GM12878 (cell line): Measurements from ENCODE around the gene SELENOH. TPM values are rescaled to one million over a fixed set of nuclear protein-coding genes. Genes with fewer than 3 reads are reported as not detected.

Experiments used
- ATAC-seq: fragments of 200-7000 bp; cut with Tn5 transposase; 3 replicates; pipeline ENCODE4 v1.9.1; 2020; ENCODE audit warnings: mild to moderate bottlenecking, moderate library complexity
- BruUV-seq: library from RNA; stranded (reverse); fragments of 400-500 nt; replicated peaks from 2 replicates; lab custom pipeline; 2021; lab: Mats Ljungman, UMichigan
- CTCF ChIA-PET: fragments of 300-600 bp; sonication (Branson Sonifier 250); formaldehyde crosslinking; extraction: SDS; loops from one replicate; lab custom pipeline; 2021; ENCODE audit warnings: inconsistent platforms; lab: Yijun Ruan, JAX
- POLR2A ChIA-PET: fragments of 350-600 bp; formaldehyde crosslinking; extraction: SDS; loops from one replicate; lab custom pipeline; 2021; ENCODE audit warnings: inconsistent platforms; lab: Charles Lee
- RAD21 ChIA-PET: fragments of 300-600 bp; sonication (Branson Sonifier 250); formaldehyde crosslinking; loops from one replicate; lab custom pipeline; 2023; ENCODE audit warnings: antibody characterized with exemption; ENCODE audit not compliant: unreplicated experiment; lab: Charles Lee
- SMC1A ChIA-PET: fragments of 300-600 bp; sonication (Branson Sonifier 250); formaldehyde crosslinking; loops from one replicate; lab custom pipeline; 2023; ENCODE audit not compliant: unreplicated experiment, uncharacterized antibody; lab: Charles Lee
- DNase-seq: peaks from one replicate; pipeline ENCODE4 v3.0.0-alpha.2; 2011; ENCODE audit warnings: low read depth, low spot score
- FAIRE-seq: peaks from 3 replicates; lab custom pipeline; 2011; peaks lifted over from hg19 to GRCh38; lab: Jason Lieb, UNC
- H2AFZ ChIP-seq: 2 replicates; pipeline ENCODE4 v1.6.0; 2011; ENCODE audit warnings: low read depth, low read length, control low read depth; ENCODE audit not compliant: control insufficient read depth
- H3K27ac ChIP-seq: 2 replicates; pipeline ENCODE4 v1.5.1; 2011; ENCODE audit warnings: control low read depth; ENCODE audit not compliant: control insufficient read depth, insufficient read depth
- H3K27me3 ChIP-seq, 2 experiments: replicated peaks in 1 of 2; 2 replicates each; pipeline versions ENCODE4 v1.6.0 to v1.6.1; 2011; ENCODE audit warnings: low read length in 1 of 2; ENCODE audit not compliant: control insufficient read depth in 2 of 2, insufficient read depth in 2 of 2
- H3K36me3 ChIP-seq, 2 experiments: 2 replicates each; pipeline ENCODE4 v1.5.1; 2011; ENCODE audit warnings: low read length in 1 of 2; ENCODE audit not compliant: control insufficient read depth in 2 of 2, insufficient read depth in 2 of 2
- H3K4me1 ChIP-seq: 2 replicates; pipeline ENCODE4 v1.6.1; 2011; ENCODE audit warnings: mild to moderate bottlenecking, low read length, moderate library complexity, mixed read lengths; ENCODE audit not compliant: control insufficient read depth, insufficient read depth
- H3K4me2 ChIP-seq: 2 replicates; pipeline ENCODE4 v1.6.0; 2011; ENCODE audit warnings: control low read depth; ENCODE audit not compliant: control insufficient read depth, insufficient read depth
- H3K4me3 ChIP-seq: fragments of 200-600 bp; sonication (generic); 2 replicates; pipeline ENCODE4 v1.5.1; 2016
- H3K79me2 ChIP-seq: 2 replicates; pipeline ENCODE4 v1.6.0; 2011; ENCODE audit warnings: low read length; ENCODE audit not compliant: control insufficient read depth, insufficient read depth
- H3K9ac ChIP-seq: 2 replicates; pipeline ENCODE4 v1.8.0; 2011; ENCODE audit warnings: low read length, control low read depth, mixed read lengths; ENCODE audit not compliant: control insufficient read depth, insufficient read depth
- H3K9me3 ChIP-seq: replicated peaks from 3 replicates; pipeline ENCODE4 v1.5.1; 2011; ENCODE audit warnings: mild to moderate bottlenecking, low read length; ENCODE audit not compliant: control insufficient read depth, insufficient read depth
- H4K20me1 ChIP-seq: 2 replicates; pipeline ENCODE4 v1.6.0; 2011; ENCODE audit not compliant: control insufficient read depth, insufficient read depth
- E4F1 ChIP-seq: fragments of 450-650 bp; IDR thresholded peaks from 2 replicates; pipeline ENCODE4 v1.6.1; 2018; ENCODE audit warnings: borderline replicate concordance, mild to moderate bottlenecking; ENCODE audit not compliant: partially characterized antibody
- EED ChIP-seq: sonication (generic); IDR thresholded peaks from 2 replicates; pipeline ENCODE4 v1.6.1; 2016; ENCODE audit warnings: antibody characterized with exemption, low read depth
- GABPA ChIP-seq: IDR thresholded peaks from 2 replicates; pipeline ENCODE4 v1.6.1; 2014; ENCODE audit warnings: antibody characterized with exemption, low read depth, mild to moderate bottlenecking, inconsistent platforms
- HDAC2 ChIP-seq: fragments of 200-600 bp; sonication (generic); IDR thresholded peaks from 2 replicates; pipeline ENCODE4 v1.6.1; 2017
- JUNB ChIP-seq: IDR thresholded peaks from 2 replicates; pipeline ENCODE4 v1.6.1; 2016; ENCODE audit warnings: antibody characterized with exemption, mild to moderate bottlenecking
- KLF5 ChIP-seq: fragments of 450-650 bp; IDR thresholded peaks from 2 replicates; pipeline ENCODE4 v1.6.1; 2014; ENCODE audit warnings: mild to moderate bottlenecking; ENCODE audit not compliant: partially characterized antibody
- NFYB ChIP-seq: IDR thresholded peaks from 2 replicates; pipeline ENCODE4 v1.6.1; 2011; ENCODE audit warnings: low read depth, mild to moderate bottlenecking, low read length, improper control_type of control experiment, moderate library complexity; ENCODE audit not compliant: insufficient read depth
- NR2F1 ChIP-seq: fragments of 450-650 bp; conservative IDR thresholded peaks from 2 replicates; pipeline ENCODE4 v1.6.1; 2017; ENCODE audit warnings: mild to moderate bottlenecking
- POLR2AphosphoS2 ChIP-seq: IDR thresholded peaks from 2 replicates; pipeline ENCODE4 v1.6.1; 2011; ENCODE audit warnings: low read depth, mild to moderate bottlenecking, low read length, improper control_type of control experiment, moderate library complexity
- RUNX3 ChIP-seq: IDR thresholded peaks from 2 replicates; pipeline ENCODE4 v1.6.1; 2012; ENCODE audit warnings: low read length, inconsistent platforms
- SMAD1 ChIP-seq: fragments of 450-650 bp; IDR thresholded peaks from 2 replicates; pipeline ENCODE4 v1.6.1; 2018; ENCODE audit warnings: mild to moderate bottlenecking, low read depth; ENCODE audit not compliant: partially characterized antibody
- SP1 ChIP-seq: IDR thresholded peaks from one replicate; pipeline ENCODE4 v1.6.1; 2011; ENCODE audit warnings: low read depth, low read length
- SPI1 ChIP-seq: IDR thresholded peaks from 2 replicates; pipeline ENCODE4 v1.6.1; 2011; ENCODE audit warnings: low read depth, mild to moderate bottlenecking, low read length, moderate library complexity, borderline replicate concordance; ENCODE audit not compliant: insufficient read depth
- STAT3 ChIP-seq: IDR thresholded peaks from 2 replicates; pipeline ENCODE4 v1.6.1; 2011; ENCODE audit warnings: low read depth, low read length, improper control_type of control experiment
- SUPT20H ChIP-seq: IDR thresholded peaks from 2 replicates; pipeline ENCODE4 v1.6.1; 2011; ENCODE audit warnings: low read depth, mild to moderate bottlenecking, low read length, moderate library complexity, borderline replicate concordance; ENCODE audit not compliant: control insufficient read depth
- WRNIP1 ChIP-seq: IDR thresholded peaks from 2 replicates; pipeline ENCODE4 v1.6.1; 2011; ENCODE audit warnings: low read depth, low read length, improper control_type of control experiment, borderline replicate concordance
- YBX1 ChIP-seq: fragments of 450-650 bp; IDR thresholded peaks from 2 replicates; pipeline ENCODE4 v1.6.1; 2016; ENCODE audit warnings: antibody characterized with exemption
- YY1 ChIP-seq: IDR thresholded peaks from 2 replicates; pipeline ENCODE4 v1.6.1; 2011; ENCODE audit warnings: low read depth, mild to moderate bottlenecking, low read length
- ZBED1 ChIP-seq: IDR thresholded peaks from 2 replicates; pipeline ENCODE4 v1.6.1; 2016; ENCODE audit warnings: borderline replicate concordance
- WGBS: methylation state at CpG from one replicate; pipeline ENCODE4 v1.1.6; 2016; ENCODE audit warnings: low lambda C conversion rate; ENCODE audit not compliant: insufficient replicate concordance, insufficient coverage; ENCODE audit errors: missing lambda C conversion rate; 5-methylcytosine and 5-hydroxymethylcytosine counted together
- in situ Hi-C: fragments of 300-500 bp; cut with MboI; formaldehyde crosslinking; loops from 9 replicates; pipeline ENCODE4 v1.14.3; 2018; ENCODE audit warnings: mixed read lengths
- intact Hi-C: fragments of 100-400 bp; cut with micrococcal nuclease; formaldehyde crosslinking; loops from one replicate; pipeline ENCODE4 v1.14.2; 2022; ENCODE audit not compliant: unreplicated experiment
- polyA plus RNA-seq, 11 experiments: library from polyadenylated mRNA; depleted of rRNA in 4 of 11; unstranded in 6 of 11; stranded (reverse) in 5 of 11; fragments of >200 nt; fragmentation: Nextera tagmentation in 4 of 11; fragmentation: Illumina TruSeq in 1 of 11; extraction: Ambion mirVana in 4 of 11; extraction: Trizol in 1 of 11; gene quantifications; 1 replicate in 1 of 11; 2 replicates in 10 of 11; pipeline versions ENCODE4 v1.2.1 to v1.2.3, GENCODE V29; 2011 to 2016; ENCODE audit warnings: inconsistent platforms in 2 of 11, missing spikeins in 2 of 11, low read depth in 1 of 11
- total RNA-seq, 4 experiments: library from RNA; depleted of rRNA in 3 of 4; stranded (reverse); fragments of >200 nt in 3 of 4; fragmentation: Illumina TruSeq in 1 of 4; extraction: Trizol in 1 of 4; gene quantifications; 2 replicates each; pipeline versions ENCODE4 v1.2.1 to v1.2.3, GENCODE V29; 2013 to 2021
- TF ChIP-seq, protein P1 (sequence below): fragments of 450-650 bp; IDR thresholded peaks from 2 replicates; pipeline ENCODE4 v1.6.1; 2017; ENCODE audit warnings: mild to moderate bottlenecking, moderate library complexity

SELENOH gene
- total and polyA plus RNA-seq, 10 of the 15 experiments (the other 5 are each of a cell fraction or from before 2014, with no cell fraction given) = 20.3 to 458 (median 200) TPM

GRCh38 chr11:57772562-57772961 lies 31.3 kb downstream of the SELENOH start:
- CTCF ChIA-PET = interaction anchor here (1.1 to 10.8 kb wide), 3 partner anchors 10 to 61 kb away, joined by 3 to 69 read pairs (median 22); partner anchors contain the start of genes CTNND1 and MED19
- FAIRE-seq = no peak
- WGBS = 96% methylated on average over 4 of the region's 4 CpGs

More at GRCh38 chr11:57772562-57772961, 31.3 kb downstream of the SELENOH start:
- no TSS peak for BruUV-seq
- in situ Hi-C loops (no loop called here), intact Hi-C loops (no loop called here)
- no peak overlapping the region for H3K27ac ChIP-seq
- H4K20me1 ChIP-seq = no peaks in the 10 kb centered on the region
- H3K27me3 ChIP-seq = no peaks in the 10 kb centered on the region
- H2AFZ ChIP-seq = no peak overlapping the region
- H3K9me3 ChIP-seq = no peaks in the 10 kb centered on the region
- SMC1A ChIA-PET = interaction anchor here (0.7 to 11.7 kb wide), 5 partner anchors 9 to 28 kb away, joined by 3 to 117 read pairs (median 4); partner anchors contain the start of gene CTNND1
- TF ChIP-seq, protein P1, sequence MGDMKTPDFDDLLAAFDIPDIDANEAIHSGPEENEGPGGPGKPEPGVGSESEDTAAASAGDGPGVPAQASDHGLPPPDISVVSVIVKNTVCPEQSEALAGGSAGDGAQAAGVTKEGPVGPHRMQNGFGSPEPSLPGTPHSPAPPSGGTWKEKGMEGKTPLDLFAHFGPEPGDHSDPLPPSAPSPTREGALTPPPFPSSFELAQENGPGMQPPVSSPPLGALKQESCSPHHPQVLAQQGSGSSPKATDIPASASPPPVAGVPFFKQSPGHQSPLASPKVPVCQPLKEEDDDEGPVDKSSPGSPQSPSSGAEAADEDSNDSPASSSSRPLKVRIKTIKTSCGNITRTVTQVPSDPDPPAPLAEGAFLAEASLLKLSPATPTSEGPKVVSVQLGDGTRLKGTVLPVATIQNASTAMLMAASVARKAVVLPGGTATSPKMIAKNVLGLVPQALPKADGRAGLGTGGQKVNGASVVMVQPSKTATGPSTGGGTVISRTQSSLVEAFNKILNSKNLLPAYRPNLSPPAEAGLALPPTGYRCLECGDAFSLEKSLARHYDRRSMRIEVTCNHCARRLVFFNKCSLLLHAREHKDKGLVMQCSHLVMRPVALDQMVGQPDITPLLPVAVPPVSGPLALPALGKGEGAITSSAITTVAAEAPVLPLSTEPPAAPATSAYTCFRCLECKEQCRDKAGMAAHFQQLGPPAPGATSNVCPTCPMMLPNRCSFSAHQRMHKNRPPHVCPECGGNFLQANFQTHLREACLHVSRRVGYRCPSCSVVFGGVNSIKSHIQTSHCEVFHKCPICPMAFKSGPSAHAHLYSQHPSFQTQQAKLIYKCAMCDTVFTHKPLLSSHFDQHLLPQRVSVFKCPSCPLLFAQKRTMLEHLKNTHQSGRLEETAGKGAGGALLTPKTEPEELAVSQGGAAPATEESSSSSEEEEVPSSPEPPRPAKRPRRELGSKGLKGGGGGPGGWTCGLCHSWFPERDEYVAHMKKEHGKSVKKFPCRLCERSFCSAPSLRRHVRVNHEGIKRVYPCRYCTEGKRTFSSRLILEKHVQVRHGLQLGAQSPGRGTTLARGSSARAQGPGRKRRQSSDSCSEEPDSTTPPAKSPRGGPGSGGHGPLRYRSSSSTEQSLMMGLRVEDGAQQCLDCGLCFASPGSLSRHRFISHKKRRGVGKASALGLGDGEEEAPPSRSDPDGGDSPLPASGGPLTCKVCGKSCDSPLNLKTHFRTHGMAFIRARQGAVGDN = no peak
- no peak for TF ChIP-seq NFYB
- TF ChIP-seq STAT3 = no peak
- TF ChIP-seq JUNB = no peak
- no peak for TF ChIP-seq WRNIP1
- no peak for TF ChIP-seq YBX1
- TF ChIP-seq HDAC2 = no peak
- no peak for TF ChIP-seq ZBED1
- no peak for TF ChIP-seq SPI1
- TF ChIP-seq GABPA = no peak
- no peak for TF ChIP-seq RUNX3
- no peak for TF ChIP-seq SUPT20H
- no peak for TF ChIP-seq SMAD1
- TF ChIP-seq E4F1 = no peak
- TF ChIP-seq YY1 = no peak
- no peak for TF ChIP-seq KLF5
- TF ChIP-seq NR2F1 = no peak
- TF ChIP-seq EED = no peak
- no peak for TF ChIP-seq SP1
- TF ChIP-seq POLR2AphosphoS2 = no peak
- H3K4me3 ChIP-seq = no peak overlapping the region
- peak; percentile 9; the same call in 1 of the 3 replicates for ATAC-seq
- H3K4me1 ChIP-seq = peaks cover 11% of the 10 kb centered on the region
- no peak overlapping the region for H3K4me2 ChIP-seq
- RAD21 ChIA-PET = interaction anchor here (1.0 to 3.2 kb wide), 3 partner anchors 8 to 14 kb away, joined by 3 to 13 read pairs (median 3); no protein-coding TSS in a partner anchor
- DNase-seq = no peak
- H3K36me3 ChIP-seq = peaks cover 0 to 6% of the 10 kb centered on the region in 2 experiments; a peak in 1 of 4 replicates
- peaks cover 83% of the 10 kb centered on the region for H3K79me2 ChIP-seq
- no peak overlapping the region for H3K9ac ChIP-seq
- POLR2A ChIA-PET = interaction anchor here (0.7 to 10.7 kb wide), 2 partner anchors 8 to 30 kb away, joined by 4 to 110 read pairs; partner anchors contain the start of gene CTNND1
